HepG2 (cell line): Measurements from ENCODE around the gene MYO1B. TPM values are rescaled to one million over a fixed set of nuclear protein-coding genes. Genes with fewer than 3 reads are reported as not detected.

Experiments
- ATRX ChIP-seq: sonication (generic); formaldehyde crosslinking; IDR thresholded peaks from 2 replicates; pipeline ENCODE4 v1.4.0; 2020; ENCODE audit warnings: missing genetic modification reagents, borderline replicate concordance
- FOXA3 ChIP-seq: IDR thresholded peaks from 2 replicates; pipeline ENCODE4 v1.6.1; 2016; ENCODE audit warnings: missing genetic modification reagents, missing compliant biosample characterization
- HMGXB4 ChIP-seq, 2 experiments: sonication (generic) in 1 of 2; formaldehyde crosslinking in 1 of 2; IDR thresholded peaks; 2 replicates each; pipeline versions ENCODE4 v1.4.0 to v1.6.1; 2018 to 2020; ENCODE audit warnings: missing genetic modification reagents in 2 of 2, borderline replicate concordance in 1 of 2, low read depth in 1 of 2, mild to moderate bottlenecking in 1 of 2, missing biosample characterization in 1 of 2
- HNF1A ChIP-seq, 2 experiments: sonication (generic) in 1 of 2; formaldehyde crosslinking in 1 of 2; IDR thresholded peaks; 2 replicates each; pipeline versions ENCODE4 v1.4.0 to v1.6.1; 2016 to 2020; ENCODE audit warnings: borderline replicate concordance in 1 of 2, low read depth in 1 of 2, mild to moderate bottlenecking in 1 of 2, missing genetic modification reagents in 1 of 2
- KLF11 ChIP-seq: IDR thresholded peaks from 2 replicates; pipeline ENCODE4 v1.6.1; 2016; ENCODE audit warnings: missing compliant biosample characterization
- NR1H2 ChIP-seq: sonication (generic); formaldehyde crosslinking; IDR thresholded peaks from 2 replicates; pipeline ENCODE4 v1.8.1; 2022; ENCODE audit warnings: low read depth, missing genetic modification reagents, borderline replicate concordance
- THRA ChIP-seq: sonication (generic); formaldehyde crosslinking; IDR thresholded peaks from 2 replicates; pipeline ENCODE4 v1.4.0; 2020; ENCODE audit warnings: missing genetic modification reagents, borderline replicate concordance
- TMF1 ChIP-seq: sonication (generic); formaldehyde crosslinking; IDR thresholded peaks from 2 replicates; pipeline ENCODE4 v1.8.1; 2022; ENCODE audit warnings: low read depth, missing genetic modification reagents
- TOPORS ChIP-seq: sonication (generic); formaldehyde crosslinking; IDR thresholded peaks from 2 replicates; pipeline ENCODE4 v1.8.0; 2023; ENCODE audit warnings: mild to moderate bottlenecking, missing genetic modification reagents
- XBP1 ChIP-seq: sonication (generic); formaldehyde crosslinking; IDR thresholded peaks from 2 replicates; pipeline ENCODE4 v1.5.0; 2020; ENCODE audit warnings: missing genetic modification reagents
- ZBED4 ChIP-seq: sonication (generic); formaldehyde crosslinking; IDR thresholded peaks from 2 replicates; pipeline ENCODE4 v1.4.0; 2020; ENCODE audit warnings: missing genetic modification reagents, borderline replicate concordance
- ZNF331 ChIP-seq: sonication (generic); formaldehyde crosslinking; IDR thresholded peaks from 2 replicates; pipeline ENCODE4 v1.4.0; 2020; ENCODE audit warnings: missing genetic modification reagents
- ZNF546 ChIP-seq: sonication (generic); formaldehyde crosslinking; conservative IDR thresholded peaks from 2 replicates; pipeline ENCODE4 v1.8.1; 2023; ENCODE audit warnings: mild to moderate bottlenecking, missing genetic modification reagents
- ZNF761 ChIP-seq: sonication (generic); formaldehyde crosslinking; conservative IDR thresholded peaks from 2 replicates; pipeline ENCODE4 v1.4.0; 2020; ENCODE audit warnings: mild to moderate bottlenecking, missing genetic modification reagents
- polyA plus RNA-seq, 8 experiments: library from polyadenylated mRNA; depleted of rRNA in 3 of 8; stranded (reverse) in 7 of 8; unstranded in 1 of 8; fragments of >200 nt; fragmentation: Illumina TruSeq in 4 of 8; extraction: Trizol in 4 of 8; gene quantifications; 2 replicates each; pipeline versions ENCODE4 v1.2.1 to v1.2.3, GENCODE V29; 2011 to 2016; ENCODE audit warnings: low read depth in 4 of 8, missing spikeins in 1 of 8, mixed read lengths in 1 of 8; ENCODE audit not compliant: insufficient read depth in 1 of 8
- total RNA-seq, 5 experiments: library from RNA; depleted of rRNA; stranded (reverse); fragments of >200 nt; fragmentation: Illumina TruSeq; extraction: Trizol; gene quantifications; 2 replicates each; pipeline ENCODE4 v1.2.3, GENCODE V29; 2016; ENCODE audit warnings: low read depth in 1 of 5

MYO1B gene
- total and polyA plus RNA-seq, 2 of the 13 experiments (the other 11 are each of a cell fraction or from before 2014, with no cell fraction given), result 36.9 to 89.8 TPM

GRCh38 chr2:191245869-191246531 lies 796 bp downstream of the MYO1B start (continued):
- TF ChIP-seq HNF1A (IDR thresholded peaks at IDR 0.05; ENCODE audit: low read depth) (no peak), HNF1A (CRISPR knock-in tag; IDR thresholded peaks at IDR 0.05; ENCODE audit: borderline replicate concordance) (peak; percentile 73; the same call in 1 of the 2 replicates), HMGXB4 (CRISPR knock-in tag; IDR thresholded peaks at IDR 0.05; ENCODE audit: borderline replicate concordance in 1 of 2, low read depth in 1 of 2) (peak in 1 of 2 experiments; percentile 60; a peak in 2 of 4 replicates), THRA (CRISPR knock-in tag) (peak; percentile 50; the same call in 1 of the 2 replicates), ZNF331 (CRISPR knock-in tag) (peak; percentile 56; the same call in 1 of the 2 replicates), NR1H2 (CRISPR knock-in tag) (0 out of 2 replicates have a peak, but pooled peaks have one; percentile 83), FOXA3 (CRISPR knock-in tag) (peak; percentile 54), ATRX (no peak), ZNF761 (CRISPR knock-in tag) (0 out of 2 replicates have a peak, but pooled peaks have one; percentile 7), TOPORS (CRISPR knock-in tag) (no peak), ZNF546 (no peak), ZBED4 (CRISPR knock-in tag) (no peak; the same call in 1 of the 2 replicates), TMF1 (0 out of 2 replicates have a peak, but pooled peaks have one; percentile 56), KLF11 (no peak), XBP1 (CRISPR knock-in tag) (no peak)
